ENCODE measurements around the gene FCRL1.

FCRL1 gene

DNA sequence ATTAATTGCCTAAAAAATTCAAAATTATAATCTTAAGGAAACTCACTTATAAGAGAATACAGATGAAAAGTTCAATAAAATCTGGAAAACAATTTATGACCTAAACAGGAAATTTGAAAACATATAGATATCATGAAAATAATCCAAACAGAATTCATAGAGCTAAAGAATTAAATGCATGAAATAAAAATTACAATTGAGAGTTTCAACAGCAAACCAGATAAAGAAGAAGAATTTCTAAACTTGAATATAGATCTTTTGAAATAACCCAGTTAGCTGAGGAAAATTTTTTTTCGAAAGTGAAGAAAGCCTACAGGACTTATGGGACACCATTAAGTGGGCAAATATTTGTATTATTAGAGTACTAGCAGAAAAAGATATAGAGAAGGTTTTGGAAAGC, 6.7 kb downstream of the FCRL1 start:
- POLR2A ChIA-PET = no interaction called here
- no peak for TF ChIP-seq SP1 (IDR thresholded peaks at IDR 0.05)
- TF ChIP-seq FOXA1 (IDR thresholded peaks at IDR 0.05) = no peak
- no peak for TF ChIP-seq FOXM1 (IDR thresholded peaks at IDR 0.05; ENCODE audit: borderline replicate concordance)
- TF ChIP-seq BHLHE40 (IDR thresholded peaks at IDR 0.05; ENCODE audit: borderline replicate concordance) = no peak
- no peak for TF ChIP-seq NFRKB (IDR thresholded peaks at IDR 0.05)
- no peak for TF ChIP-seq ZNF384 (IDR thresholded peaks at IDR 0.05)
- no peak for TF ChIP-seq ARNT (IDR thresholded peaks at IDR 0.05)
- TF ChIP-seq SUZ12 (IDR thresholded peaks at IDR 0.05) = no peak
- TF ChIP-seq LEF1 (IDR thresholded peaks at IDR 0.05; ENCODE audit: borderline replicate concordance) = no peak
- TF ChIP-seq FOXK2 (IDR thresholded peaks at IDR 0.05) = no peak
- TF ChIP-seq, protein P1, sequence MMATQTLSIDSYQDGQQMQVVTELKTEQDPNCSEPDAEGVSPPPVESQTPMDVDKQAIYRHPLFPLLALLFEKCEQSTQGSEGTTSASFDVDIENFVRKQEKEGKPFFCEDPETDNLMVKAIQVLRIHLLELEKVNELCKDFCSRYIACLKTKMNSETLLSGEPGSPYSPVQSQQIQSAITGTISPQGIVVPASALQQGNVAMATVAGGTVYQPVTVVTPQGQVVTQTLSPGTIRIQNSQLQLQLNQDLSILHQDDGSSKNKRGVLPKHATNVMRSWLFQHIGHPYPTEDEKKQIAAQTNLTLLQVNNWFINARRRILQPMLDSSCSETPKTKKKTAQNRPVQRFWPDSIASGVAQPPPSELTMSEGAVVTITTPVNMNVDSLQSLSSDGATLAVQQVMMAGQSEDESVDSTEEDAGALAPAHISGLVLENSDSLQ (IDR thresholded peaks at IDR 0.05) = no peak
- no peak for TF ChIP-seq ELF4 (IDR thresholded peaks at IDR 0.05)
- no peak for TF ChIP-seq L3MBTL2 (conservative IDR thresholded peaks at IDR 0.05)
- no peak for TF ChIP-seq TARDBP (IDR thresholded peaks at IDR 0.05)
- no peak for TF ChIP-seq HDGF (IDR thresholded peaks at IDR 0.05; ENCODE audit: borderline replicate concordance)
- TF ChIP-seq CTBP1 (IDR thresholded peaks at IDR 0.05; ENCODE audit: borderline replicate concordance) = no peak
- CTCF ChIA-PET = no interaction called here
- no peak for DNase-seq (ENCODE audit: extremely low spot score)

DNA sequence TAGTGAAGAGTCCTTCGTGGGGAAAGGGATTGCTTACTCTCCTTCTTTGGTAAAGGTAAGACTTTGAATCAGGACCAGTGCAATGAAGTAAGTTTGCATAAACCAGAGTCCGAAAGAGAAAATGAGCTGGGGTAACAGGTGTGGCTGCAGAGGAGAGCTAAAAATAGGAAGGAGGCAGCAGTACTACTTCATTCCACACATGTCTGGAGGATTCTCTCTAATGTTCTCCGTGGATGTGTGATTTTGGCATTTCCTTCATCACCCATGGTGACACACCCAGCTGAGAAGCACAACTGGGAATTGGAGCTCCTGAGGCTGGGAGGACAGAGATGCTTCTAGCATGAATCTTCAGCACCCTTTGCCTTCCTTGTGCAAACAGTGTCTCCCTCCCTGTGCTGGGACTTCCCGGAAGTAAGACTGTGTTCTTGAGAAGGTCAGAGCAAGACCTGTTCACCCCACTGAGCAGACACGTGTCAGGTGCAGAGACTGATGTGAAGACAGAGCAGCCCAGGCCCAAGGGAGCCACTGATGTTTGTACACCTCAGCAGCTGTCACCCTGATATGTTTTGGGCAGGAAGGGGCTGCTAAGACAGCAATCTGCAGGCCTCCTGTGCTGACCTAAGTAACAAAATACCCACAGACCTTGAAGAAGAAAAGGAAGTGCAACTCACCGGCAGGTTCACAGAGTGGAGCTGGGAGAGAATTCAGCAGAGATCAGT, 13.3 kb downstream of the FCRL1 start:
- POLR2A ChIA-PET = no interaction called here
- TF ChIP-seq TARDBP (IDR thresholded peaks at IDR 0.05) = no peak
- no peak for TF ChIP-seq SP1 (IDR thresholded peaks at IDR 0.05)
- no peak for TF ChIP-seq CTBP1 (IDR thresholded peaks at IDR 0.05; ENCODE audit: borderline replicate concordance)
- TF ChIP-seq HDGF (IDR thresholded peaks at IDR 0.05; ENCODE audit: borderline replicate concordance) = no peak
- no peak for TF ChIP-seq LEF1 (IDR thresholded peaks at IDR 0.05; ENCODE audit: borderline replicate concordance)
- no peak for TF ChIP-seq L3MBTL2 (conservative IDR thresholded peaks at IDR 0.05)
- no peak for TF ChIP-seq SUZ12 (IDR thresholded peaks at IDR 0.05)
- TF ChIP-seq ELF4 (IDR thresholded peaks at IDR 0.05) = no peak
- TF ChIP-seq ZNF384 (IDR thresholded peaks at IDR 0.05) = no peak
- TF ChIP-seq FOXA1 (IDR thresholded peaks at IDR 0.05) = no peak
- no peak for TF ChIP-seq FOXK2 (IDR thresholded peaks at IDR 0.05)
- TF ChIP-seq NFRKB (IDR thresholded peaks at IDR 0.05) = no peak
- TF ChIP-seq FOXM1 (IDR thresholded peaks at IDR 0.05; ENCODE audit: borderline replicate concordance) = no peak
- TF ChIP-seq, protein P1 (IDR thresholded peaks at IDR 0.05) = no peak
- TF ChIP-seq ARNT (IDR thresholded peaks at IDR 0.05) = no peak
- TF ChIP-seq BHLHE40 (IDR thresholded peaks at IDR 0.05; ENCODE audit: borderline replicate concordance) = no peak
- no peak for DNase-seq (ENCODE audit: extremely low spot score)
- CTCF ChIA-PET = no interaction called here

GRCh38 chr1:157803851-157804250, 16.1 kb downstream of the FCRL1 start:
- DNase-seq (ENCODE audit: extremely low spot score) = no peak
- CTCF ChIA-PET = interaction anchor here (0.6 kb wide), 1 partner anchor 78 kb away, joined by 3 read pairs; no protein-coding TSS in a partner anchor
- TF ChIP-seq BHLHE40 (IDR thresholded peaks at IDR 0.05; ENCODE audit: borderline replicate concordance) = no peak
- TF ChIP-seq TARDBP (IDR thresholded peaks at IDR 0.05) = no peak
- no peak for TF ChIP-seq LEF1 (IDR thresholded peaks at IDR 0.05; ENCODE audit: borderline replicate concordance)
- TF ChIP-seq, protein P1 (IDR thresholded peaks at IDR 0.05) = no peak
- TF ChIP-seq ELF4 (IDR thresholded peaks at IDR 0.05) = no peak
- no peak for TF ChIP-seq NFRKB (IDR thresholded peaks at IDR 0.05)
- no peak for TF ChIP-seq HDGF (IDR thresholded peaks at IDR 0.05; ENCODE audit: borderline replicate concordance)
- TF ChIP-seq L3MBTL2 (conservative IDR thresholded peaks at IDR 0.05) = no peak
- POLR2A ChIA-PET = no interaction called here

DNA sequence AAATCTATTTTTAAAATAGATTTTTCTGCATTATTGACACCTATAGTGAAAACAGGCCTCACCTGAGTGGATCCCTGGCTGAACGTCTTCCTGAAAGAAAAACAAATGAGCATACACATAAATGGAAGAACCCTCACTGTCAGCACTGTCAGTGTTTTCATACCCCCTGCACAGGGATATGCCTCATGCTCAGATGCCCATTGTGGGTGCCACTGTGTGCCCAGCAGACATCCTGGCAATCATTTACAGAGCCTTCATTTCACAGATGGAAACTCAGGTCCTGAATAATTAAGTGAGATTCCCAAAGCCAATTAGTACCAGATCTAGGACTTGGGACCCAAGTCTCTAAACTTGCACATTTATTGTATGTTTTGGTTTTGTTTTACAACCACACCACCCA, 19.9 kb downstream of the FCRL1 start:
- CTCF ChIA-PET = no interaction called here
- no peak for TF ChIP-seq CTBP1 (IDR thresholded peaks at IDR 0.05; ENCODE audit: borderline replicate concordance)
- TF ChIP-seq ARNT (IDR thresholded peaks at IDR 0.05) = no peak
- no peak for TF ChIP-seq SUZ12 (IDR thresholded peaks at IDR 0.05)
- TF ChIP-seq NFRKB (IDR thresholded peaks at IDR 0.05) = no peak
- no peak for TF ChIP-seq ZNF384 (IDR thresholded peaks at IDR 0.05)
- TF ChIP-seq L3MBTL2 (conservative IDR thresholded peaks at IDR 0.05) = no peak
- TF ChIP-seq FOXA1 (IDR thresholded peaks at IDR 0.05) = no peak
- TF ChIP-seq TARDBP (IDR thresholded peaks at IDR 0.05) = no peak
- no peak for TF ChIP-seq ELF4 (IDR thresholded peaks at IDR 0.05)
- no peak for TF ChIP-seq SP1 (IDR thresholded peaks at IDR 0.05)
- TF ChIP-seq LEF1 (IDR thresholded peaks at IDR 0.05; ENCODE audit: borderline replicate concordance) = no peak
- TF ChIP-seq HDGF (IDR thresholded peaks at IDR 0.05; ENCODE audit: borderline replicate concordance) = no peak
- no peak for TF ChIP-seq FOXK2 (IDR thresholded peaks at IDR 0.05)
- TF ChIP-seq, protein P1 (IDR thresholded peaks at IDR 0.05) = no peak
- no peak for TF ChIP-seq BHLHE40 (IDR thresholded peaks at IDR 0.05; ENCODE audit: borderline replicate concordance)
- TF ChIP-seq FOXM1 (IDR thresholded peaks at IDR 0.05; ENCODE audit: borderline replicate concordance) = no peak
- DNase-seq (ENCODE audit: extremely low spot score) = no peak
- POLR2A ChIA-PET = no interaction called here

- POLR2A ChIA-PET = no interaction called here
- TF ChIP-seq CTBP1 (IDR thresholded peaks at IDR 0.05; ENCODE audit: borderline replicate concordance) (no peak), FOXA1 (IDR thresholded peaks at IDR 0.05) (no peak), TARDBP (IDR thresholded peaks at IDR 0.05) (no peak), ELF4 (IDR thresholded peaks at IDR 0.05) (no peak)
- no peak for DNase-seq (ENCODE audit: extremely low spot score)
- CTCF ChIA-PET = no interaction called here
Measured at GRCh38 chr1:157798211-157798610, 21.7 kb downstream of the FCRL1 start.
